Tongue (tissue), 1 donor: ENCODE results near the gene ITPRIPL2. TPM values are rescaled to one million over a fixed set of nuclear protein-coding genes. Genes with fewer than 3 reads are reported as not detected.

ENCODE experiments used
- total RNA-seq: library from RNA; depleted of rRNA; stranded (reverse); fragments of >200 nt; gene quantifications from one replicate; pipeline ENCODE4 v1.2.3, GENCODE V29; 2014

Gene ITPRIPL2
- total RNA-seq, 1 donor from 2014 or later: 41.9 TPM

Other genes with a start within 250 kb of the ITPRIPL2 start
- 134 TPM for gene SMG1, start 187.6 kb upstream of the ITPRIPL2 start, total RNA-seq
- gene TMC7, start 130.0 kb upstream of the ITPRIPL2 start, total RNA-seq: 2.4 TPM
- 46.5 TPM for gene COQ7, start 46.4 kb upstream of the ITPRIPL2 start, total RNA-seq
- gene SYT17, start 54.3 kb downstream of the ITPRIPL2 start, total RNA-seq: 5.8 TPM
- not detected for gene CLEC19A, start 171.8 kb downstream of the ITPRIPL2 start, total RNA-seq